Kidney epithelial cell (primary cell): ENCODE measurements around the gene SORL1. TPM values are rescaled to one million over a fixed set of nuclear protein-coding genes. Genes with fewer than 3 reads are reported as not detected.

ENCODE experiments used
- DNase-seq: peaks from one replicate; pipeline ENCODE4 v3.0.0-alpha.2; 2010; ENCODE audit warnings: low read depth
- H3K27me3 ChIP-seq: 2 replicates; pipeline ENCODE4 v1.6.0; 2011; ENCODE audit warnings: low read length; ENCODE audit not compliant: control insufficient read depth, insufficient read depth
- H3K36me3 ChIP-seq: 2 replicates; pipeline ENCODE4 v1.5.1; 2011; ENCODE audit warnings: low read length; ENCODE audit not compliant: control insufficient read depth, insufficient read depth
- H3K4me3 ChIP-seq: 2 replicates; pipeline ENCODE4 v1.5.1; 2011; ENCODE audit warnings: low read depth, mild to moderate bottlenecking, control low read depth, low read length
- CTCF ChIP-seq: IDR thresholded peaks from 2 replicates; pipeline ENCODE4 v1.5.1; 2011; ENCODE audit warnings: mild to moderate bottlenecking, moderate library complexity, low read length, control low read depth, inconsistent platforms; ENCODE audit not compliant: insufficient read depth, poor library complexity, severe bottlenecking
- total RNA-seq: library from RNA; depleted of rRNA; stranded (reverse); fragments of >200 nt; gene quantifications from 2 replicates; pipeline ENCODE4 v1.2.3, GENCODE V29; 2015

SORL1 gene
- total RNA-seq, 1 donor from 2014 or later = 4.1 TPM

- no peak for DNase-seq
- no peak overlapping the region for H3K4me3 ChIP-seq
- no peak for TF ChIP-seq CTCF
- no peaks in the 10 kb centered on the region for H3K36me3 ChIP-seq
- no peaks in the 10 kb centered on the region for H3K27me3 ChIP-seq
Measured at GRCh38 chr11:121487191-121487590, 35.1 kb downstream of the SORL1 start.

GRCh38 chr11:121488170-121488569 is 36.1 kb downstream of the SORL1 start:
- Histone ChIP-seq H3K27me3 (no peaks in the 10 kb centered on the region), H3K36me3 (no peaks in the 10 kb centered on the region), H3K4me3 (no peak overlapping the region)
- TF ChIP-seq CTCF = no peak
- no peak for DNase-seq

- TF ChIP-seq CTCF = no peak
- Histone ChIP-seq H3K27me3 (no peaks in the 10 kb centered on the region), H3K36me3 (no peaks in the 10 kb centered on the region), H3K4me3 (no peak overlapping the region)
- DNase-seq = no peak
Measured at GRCh38 chr11:121488641-121489040, 36.5 kb downstream of the SORL1 start.

- no peak for TF ChIP-seq CTCF
- no peaks in the 10 kb centered on the region for H3K27me3 ChIP-seq
- no peaks in the 10 kb centered on the region for H3K36me3 ChIP-seq
- no peak overlapping the region for H3K4me3 ChIP-seq
- no peak for DNase-seq
Measured at GRCh38 chr11:121489823-121490222, 37.7 kb downstream of the SORL1 start.

GRCh38 chr11:121494355-121495099 is 42.4 kb downstream of the SORL1 start:
- no peak for DNase-seq
- H3K4me3 ChIP-seq = no peak overlapping the region
- no peak for TF ChIP-seq CTCF

More at GRCh38 chr11:121494355-121495099, 42.4 kb downstream of the SORL1 start:
- Histone ChIP-seq H3K27me3 (no peaks in the 10 kb centered on the region), H3K36me3 (no peaks in the 10 kb centered on the region)
